Neural cell (in vitro differentiated cells): ENCODE results near the gene LIN9. TPM values are rescaled to one million over a fixed set of nuclear protein-coding genes. Genes with fewer than 3 reads are reported as not detected.

Source experiments
- H2AFZ ChIP-seq: fragments of 200-600, 300-800 bp; sonication (generic), shearing (Covaris generic); 2 replicates; pipeline ENCODE4 v1.6.0; 2014; ENCODE audit warnings: low read depth, mild to moderate bottlenecking, antibody characterized with exemption, low read length, moderate library complexity
- H3F3A ChIP-seq: fragments of 200-600 bp; shearing (Covaris generic); 2 replicates; pipeline ENCODE4 v1.6.1; 2016; ENCODE audit warnings: mild to moderate bottlenecking, moderate library complexity, mixed read lengths, antibody characterized with exemption, low read length; ENCODE audit not compliant: insufficient read depth, poor library complexity, severe bottlenecking
- H3K27ac ChIP-seq: fragments of 200-600, 300-800 bp; sonication (generic), shearing (Covaris generic); 2 replicates; pipeline ENCODE4 v1.5.1; 2014; ENCODE audit warnings: mild to moderate bottlenecking, low read length, moderate library complexity
- H3K27me3 ChIP-seq: fragments of 300-800, 200-600 bp; sonication (generic), shearing (Covaris generic); 2 replicates; pipeline ENCODE4 v1.6.0; 2014; ENCODE audit warnings: mild to moderate bottlenecking, low read depth, low read length, moderate library complexity; ENCODE audit not compliant: insufficient read depth
- H3K36me3 ChIP-seq: fragments of 300-800, 200-600 bp; sonication (generic), shearing (Covaris generic); 2 replicates; pipeline ENCODE4 v1.5.1; 2014; ENCODE audit warnings: mild to moderate bottlenecking, antibody characterized with exemption, low read length, moderate library complexity; ENCODE audit not compliant: insufficient read depth
- H3K4me2 ChIP-seq: fragments of 300-800, 200-600 bp; sonication (generic), shearing (Covaris generic); 2 replicates; pipeline ENCODE4 v1.6.0; 2014; ENCODE audit warnings: mild to moderate bottlenecking, low read length
- H3K4me3 ChIP-seq: fragments of 300-800, 200-600 bp; sonication (generic), shearing (Covaris generic); 2 replicates; pipeline ENCODE4 v1.5.1; 2014; ENCODE audit warnings: mild to moderate bottlenecking, low read length, moderate library complexity
- H3K79me2 ChIP-seq: fragments of 200-600 bp; shearing (Covaris generic); replicated peaks from 2 replicates; pipeline ENCODE4 v1.6.0; 2014; ENCODE audit warnings: mild to moderate bottlenecking, low read length, moderate library complexity; ENCODE audit not compliant: insufficient read depth
- H3K9ac ChIP-seq: fragments of 300-800, 200-600 bp; sonication (generic), shearing (Covaris generic); 2 replicates; pipeline ENCODE4 v1.6.1; 2016; ENCODE audit warnings: mild to moderate bottlenecking, low read length, mixed read lengths
- H3K9me2 ChIP-seq: fragments of 200-600 bp; shearing (Covaris generic); 2 replicates; pipeline ENCODE4 v1.6.1; 2016; ENCODE audit warnings: mild to moderate bottlenecking, low read length, mixed read lengths; ENCODE audit not compliant: insufficient read depth
- H3K9me3 ChIP-seq: fragments of 200-600, 300-800 bp; sonication (generic), shearing (Covaris generic); 2 replicates; pipeline ENCODE4 v1.6.1; 2016; ENCODE audit warnings: mild to moderate bottlenecking, mixed run types, low read length, moderate library complexity, mixed read lengths
- H4K20me1 ChIP-seq: fragments of 200-600 bp; shearing (Covaris generic); 2 replicates; pipeline ENCODE4 v1.6.1; 2016; ENCODE audit warnings: mild to moderate bottlenecking, mixed run types; ENCODE audit not compliant: insufficient read depth
- EZH2 ChIP-seq: fragments of 200-600, 300-800 bp; shearing (Covaris generic), sonication (generic); IDR thresholded peaks from 2 replicates; pipeline ENCODE4 v1.6.1; 2014; ENCODE audit warnings: antibody characterized with exemption, low read length, borderline replicate concordance, mild to moderate bottlenecking; ENCODE audit not compliant: insufficient read depth, poor library complexity, severe bottlenecking
- MXI1 ChIP-seq: fragments of 450-650 bp; conservative IDR thresholded peaks from 2 replicates; pipeline ENCODE4 v1.6.1; 2014; ENCODE audit warnings: antibody characterized with exemption, mild to moderate bottlenecking; ENCODE audit not compliant: poor library complexity, severe bottlenecking
- RAD21 ChIP-seq: fragments of 450-650 bp; conservative IDR thresholded peaks from 2 replicates; pipeline ENCODE4 v1.6.1; 2014; ENCODE audit warnings: antibody characterized with exemption, mild to moderate bottlenecking, moderate library complexity
- SMC3 ChIP-seq: fragments of 450-650 bp; conservative IDR thresholded peaks from 2 replicates; pipeline ENCODE4 v1.6.1; 2014; ENCODE audit warnings: antibody characterized with exemption, mild to moderate bottlenecking, moderate library complexity; ENCODE audit not compliant: poor library complexity
- TAF1 ChIP-seq: IDR thresholded peaks from 2 replicates; pipeline ENCODE4 v1.6.1; 2012; ENCODE audit warnings: low read depth
- polyA plus RNA-seq: library from polyadenylated mRNA; depleted of rRNA; stranded (reverse); fragments of >200 nt; gene quantifications from 2 replicates; pipeline ENCODE4 v1.2.3, GENCODE V29; 2014
- TF ChIP-seq, protein P1 (sequence below): IDR thresholded peaks from 2 replicates; pipeline ENCODE4 v1.6.1; 2012; ENCODE audit warnings: borderline replicate concordance
- TF ChIP-seq, protein P2 (sequence below): fragments of 450-650 bp; IDR thresholded peaks from 2 replicates; pipeline ENCODE4 v1.5.1; 2014; ENCODE audit warnings: antibody characterized with exemption, mild to moderate bottlenecking, moderate library complexity; ENCODE audit not compliant: poor library complexity, severe bottlenecking

Gene LIN9
- polyA plus RNA-seq, 1 donor from 2014 or later, result 11.9 TPM

DNA sequence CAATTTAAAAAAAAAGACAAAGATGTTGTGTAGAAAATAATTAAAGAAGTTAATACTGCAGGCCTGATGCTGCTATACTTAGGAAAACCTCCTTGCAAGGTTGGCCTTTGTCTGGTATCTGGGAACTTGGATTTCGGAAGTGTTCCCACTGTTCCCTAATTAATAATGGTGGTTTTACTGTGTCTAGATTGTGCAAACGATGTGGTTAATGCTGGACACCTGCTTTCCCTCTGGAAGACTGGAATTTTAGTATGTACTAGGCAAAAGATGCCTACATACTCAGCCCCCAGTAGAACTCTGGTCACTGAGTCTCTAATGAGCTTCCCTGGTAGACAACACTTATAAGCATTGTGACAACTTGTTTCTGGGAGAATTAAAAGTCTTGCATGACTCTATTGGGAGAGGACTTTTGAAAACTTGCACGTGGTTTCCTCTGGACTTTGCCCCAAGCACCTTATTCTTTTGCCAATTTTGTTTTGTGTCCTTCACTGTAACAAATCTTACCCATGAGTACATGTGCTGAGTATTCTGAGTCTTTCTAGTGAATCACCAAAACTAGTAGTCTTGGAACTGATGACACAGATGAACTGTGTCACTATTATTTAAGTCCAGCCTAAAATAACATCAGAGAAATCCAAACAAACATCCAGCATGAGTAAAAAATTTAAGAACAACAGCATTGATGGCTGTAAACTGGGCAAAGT is 40.4 kb downstream of the LIN9 start:
- Histone ChIP-seq H3K27me3 (no peaks in the 10 kb centered on the region), H2AFZ (no peak overlapping the region), H3K36me3 (no peaks in the 10 kb centered on the region), H3K4me2 (no peak overlapping the region), H3K27ac (no peak overlapping the region), H4K20me1 (no peaks in the 10 kb centered on the region), H3K4me3 (no peak overlapping the region), H3K9me3 (no peaks in the 10 kb centered on the region), H3K79me2 (no peaks in the 10 kb centered on the region), H3F3A (no peaks in the 10 kb centered on the region), H3K9me2 (no peaks in the 10 kb centered on the region), H3K9ac (no peak overlapping the region)
- TF ChIP-seq SMC3, result no peak
- TF ChIP-seq RAD21, result no peak
- TF ChIP-seq, protein P1, sequence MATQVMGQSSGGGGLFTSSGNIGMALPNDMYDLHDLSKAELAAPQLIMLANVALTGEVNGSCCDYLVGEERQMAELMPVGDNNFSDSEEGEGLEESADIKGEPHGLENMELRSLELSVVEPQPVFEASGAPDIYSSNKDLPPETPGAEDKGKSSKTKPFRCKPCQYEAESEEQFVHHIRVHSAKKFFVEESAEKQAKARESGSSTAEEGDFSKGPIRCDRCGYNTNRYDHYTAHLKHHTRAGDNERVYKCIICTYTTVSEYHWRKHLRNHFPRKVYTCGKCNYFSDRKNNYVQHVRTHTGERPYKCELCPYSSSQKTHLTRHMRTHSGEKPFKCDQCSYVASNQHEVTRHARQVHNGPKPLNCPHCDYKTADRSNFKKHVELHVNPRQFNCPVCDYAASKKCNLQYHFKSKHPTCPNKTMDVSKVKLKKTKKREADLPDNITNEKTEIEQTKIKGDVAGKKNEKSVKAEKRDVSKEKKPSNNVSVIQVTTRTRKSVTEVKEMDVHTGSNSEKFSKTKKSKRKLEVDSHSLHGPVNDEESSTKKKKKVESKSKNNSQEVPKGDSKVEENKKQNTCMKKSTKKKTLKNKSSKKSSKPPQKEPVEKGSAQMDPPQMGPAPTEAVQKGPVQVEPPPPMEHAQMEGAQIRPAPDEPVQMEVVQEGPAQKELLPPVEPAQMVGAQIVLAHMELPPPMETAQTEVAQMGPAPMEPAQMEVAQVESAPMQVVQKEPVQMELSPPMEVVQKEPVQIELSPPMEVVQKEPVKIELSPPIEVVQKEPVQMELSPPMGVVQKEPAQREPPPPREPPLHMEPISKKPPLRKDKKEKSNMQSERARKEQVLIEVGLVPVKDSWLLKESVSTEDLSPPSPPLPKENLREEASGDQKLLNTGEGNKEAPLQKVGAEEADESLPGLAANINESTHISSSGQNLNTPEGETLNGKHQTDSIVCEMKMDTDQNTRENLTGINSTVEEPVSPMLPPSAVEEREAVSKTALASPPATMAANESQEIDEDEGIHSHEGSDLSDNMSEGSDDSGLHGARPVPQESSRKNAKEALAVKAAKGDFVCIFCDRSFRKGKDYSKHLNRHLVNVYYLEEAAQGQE, result no peak
- no peak for TF ChIP-seq TAF1
- TF ChIP-seq MXI1, result no peak

DNA sequence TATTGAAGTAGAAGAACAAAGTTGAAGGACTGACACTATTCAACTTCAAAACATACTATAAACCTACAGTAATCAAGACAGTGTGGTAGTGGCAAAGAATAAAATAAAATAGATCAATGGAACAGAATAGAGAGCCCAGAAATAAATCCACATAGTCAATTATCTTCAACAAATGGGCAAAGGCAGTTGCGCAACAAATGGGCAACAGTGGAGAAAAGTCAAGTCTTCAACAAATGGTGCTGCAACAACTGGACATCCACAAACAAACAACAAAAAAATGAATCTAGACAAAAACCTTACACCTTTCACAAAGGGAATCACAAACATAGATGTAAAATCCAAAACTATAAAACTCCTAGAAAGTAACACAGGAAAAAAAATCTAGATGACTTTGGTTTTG is 47.1 kb downstream of the LIN9 start:
- H3K79me2 ChIP-seq, result no peaks in the 10 kb centered on the region
- no peak overlapping the region for H3K4me3 ChIP-seq
- H3F3A ChIP-seq, result no peaks in the 10 kb centered on the region
- no peaks in the 10 kb centered on the region for H4K20me1 ChIP-seq
- peaks cover 7% of the 10 kb centered on the region for H3K36me3 ChIP-seq
- H3K9me3 ChIP-seq, result no peaks in the 10 kb centered on the region
- TF ChIP-seq, protein P1, result no peak
- no peak for TF ChIP-seq EZH2
- no peak for TF ChIP-seq SMC3
- TF ChIP-seq, protein P2, sequence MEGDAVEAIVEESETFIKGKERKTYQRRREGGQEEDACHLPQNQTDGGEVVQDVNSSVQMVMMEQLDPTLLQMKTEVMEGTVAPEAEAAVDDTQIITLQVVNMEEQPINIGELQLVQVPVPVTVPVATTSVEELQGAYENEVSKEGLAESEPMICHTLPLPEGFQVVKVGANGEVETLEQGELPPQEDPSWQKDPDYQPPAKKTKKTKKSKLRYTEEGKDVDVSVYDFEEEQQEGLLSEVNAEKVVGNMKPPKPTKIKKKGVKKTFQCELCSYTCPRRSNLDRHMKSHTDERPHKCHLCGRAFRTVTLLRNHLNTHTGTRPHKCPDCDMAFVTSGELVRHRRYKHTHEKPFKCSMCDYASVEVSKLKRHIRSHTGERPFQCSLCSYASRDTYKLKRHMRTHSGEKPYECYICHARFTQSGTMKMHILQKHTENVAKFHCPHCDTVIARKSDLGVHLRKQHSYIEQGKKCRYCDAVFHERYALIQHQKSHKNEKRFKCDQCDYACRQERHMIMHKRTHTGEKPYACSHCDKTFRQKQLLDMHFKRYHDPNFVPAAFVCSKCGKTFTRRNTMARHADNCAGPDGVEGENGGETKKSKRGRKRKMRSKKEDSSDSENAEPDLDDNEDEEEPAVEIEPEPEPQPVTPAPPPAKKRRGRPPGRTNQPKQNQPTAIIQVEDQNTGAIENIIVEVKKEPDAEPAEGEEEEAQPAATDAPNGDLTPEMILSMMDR, result no peak
- no peak for TF ChIP-seq TAF1
- no peak for TF ChIP-seq RAD21
- H2AFZ ChIP-seq, result no peak overlapping the region
- H3K9me2 ChIP-seq, result no peaks in the 10 kb centered on the region
- no peak overlapping the region for H3K27ac ChIP-seq
- H3K27me3 ChIP-seq, result no peaks in the 10 kb centered on the region
- H3K9ac ChIP-seq, result no peak overlapping the region
- H3K4me2 ChIP-seq, result no peak overlapping the region
